GM12891 (cell line): ENCODE data around the gene APOBEC3H.

Source experiments
- POLR2A ChIP-seq: IDR thresholded peaks from 2 replicates; pipeline ENCODE4 v1.6.1; 2011; ENCODE audit warnings: low read depth, low read length, control low read depth
- POLR2AphosphoS5 ChIP-seq: IDR thresholded peaks from 2 replicates; pipeline ENCODE4 v1.6.1; 2011; ENCODE audit warnings: low read depth, low read length, control low read depth
- POU2F2 ChIP-seq: IDR thresholded peaks from 2 replicates; pipeline ENCODE4 v1.6.1; 2011; ENCODE audit warnings: low read depth, mild to moderate bottlenecking, control low read depth, low read length, moderate library complexity
- SPI1 ChIP-seq: IDR thresholded peaks from 2 replicates; pipeline ENCODE4 v1.6.1; 2011; ENCODE audit warnings: low read depth, low read length, control low read depth
- TAF1 ChIP-seq: IDR thresholded peaks from 2 replicates; pipeline ENCODE4 v1.6.1; 2011; ENCODE audit warnings: low read depth, low read length, control low read depth

- TF ChIP-seq POLR2AphosphoS5 (no peak), POLR2A (no peak), TAF1 (no peak), SPI1 (no peak), POU2F2 (no peak)
Observed at GRCh38 chr22:39130152-39130704, 33.2 kb downstream of the APOBEC3H start.
